Brain microvascular endothelial cell (primary cell): Measurements from ENCODE around the gene PIK3C2G.

ENCODE experiments used
- DNase-seq: peaks from one replicate; pipeline ENCODE4 v3.0.0-alpha.2; 2020
- H3K27ac ChIP-seq: fragments of 250-450 bp; sonication (Bioruptor Pico); 2 replicates; pipeline ENCODE4 v1.5.1; 2020; ENCODE audit warnings: mild to moderate bottlenecking, moderate library complexity
- H3K27me3 ChIP-seq: fragments of 250-450 bp; sonication (Bioruptor Pico); replicated peaks from 2 replicates; pipeline ENCODE4 v1.5.1; 2020; ENCODE audit warnings: mild to moderate bottlenecking
- H3K36me3 ChIP-seq: fragments of 250-450 bp; sonication (Bioruptor Pico); replicated peaks from 2 replicates; pipeline ENCODE4 v1.5.1; 2020; ENCODE audit warnings: mild to moderate bottlenecking
- H3K4me3 ChIP-seq: 2 replicates; pipeline ENCODE4 v1.5.1; 2011; ENCODE audit warnings: low read depth, mild to moderate bottlenecking, control low read depth, low read length, moderate library complexity
- in situ Hi-C: cut with HindIII; loops from 2 replicates; pipeline ENCODE4 v1.10.0; 2017; ENCODE audit warnings: low sequenced_read_pairs, low pct_ligation_motif_present
- TF ChIP-seq, protein P1 (sequence below): IDR thresholded peaks from 2 replicates; pipeline ENCODE4 v1.5.1; 2011; ENCODE audit warnings: low read depth, mild to moderate bottlenecking, moderate library complexity, low read length, control low read depth, inconsistent platforms; ENCODE audit errors: missing control alignments

The PIK3C2G gene

DNA sequence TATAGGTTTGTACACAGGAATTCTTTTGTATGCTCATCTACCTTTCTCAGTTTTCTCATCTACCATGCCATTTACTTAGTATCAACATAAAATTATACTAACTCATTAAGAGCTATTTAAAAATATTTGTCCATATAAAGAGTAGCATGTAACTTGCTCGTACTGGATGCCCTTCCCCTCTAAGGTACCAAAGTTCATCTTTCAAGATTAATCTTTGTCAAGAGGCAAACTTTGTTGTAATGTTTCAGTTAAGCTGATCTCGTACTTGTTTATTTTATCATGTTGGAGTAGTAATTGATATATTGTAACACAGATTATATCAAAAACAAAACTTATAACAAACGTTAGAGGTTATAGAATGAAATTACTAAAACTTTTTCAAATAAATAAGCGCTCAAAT is 128.5 kb downstream of the PIK3C2G start:
- TF ChIP-seq, protein P1, sequence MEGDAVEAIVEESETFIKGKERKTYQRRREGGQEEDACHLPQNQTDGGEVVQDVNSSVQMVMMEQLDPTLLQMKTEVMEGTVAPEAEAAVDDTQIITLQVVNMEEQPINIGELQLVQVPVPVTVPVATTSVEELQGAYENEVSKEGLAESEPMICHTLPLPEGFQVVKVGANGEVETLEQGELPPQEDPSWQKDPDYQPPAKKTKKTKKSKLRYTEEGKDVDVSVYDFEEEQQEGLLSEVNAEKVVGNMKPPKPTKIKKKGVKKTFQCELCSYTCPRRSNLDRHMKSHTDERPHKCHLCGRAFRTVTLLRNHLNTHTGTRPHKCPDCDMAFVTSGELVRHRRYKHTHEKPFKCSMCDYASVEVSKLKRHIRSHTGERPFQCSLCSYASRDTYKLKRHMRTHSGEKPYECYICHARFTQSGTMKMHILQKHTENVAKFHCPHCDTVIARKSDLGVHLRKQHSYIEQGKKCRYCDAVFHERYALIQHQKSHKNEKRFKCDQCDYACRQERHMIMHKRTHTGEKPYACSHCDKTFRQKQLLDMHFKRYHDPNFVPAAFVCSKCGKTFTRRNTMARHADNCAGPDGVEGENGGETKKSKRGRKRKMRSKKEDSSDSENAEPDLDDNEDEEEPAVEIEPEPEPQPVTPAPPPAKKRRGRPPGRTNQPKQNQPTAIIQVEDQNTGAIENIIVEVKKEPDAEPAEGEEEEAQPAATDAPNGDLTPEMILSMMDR, result no peak
- no peak overlapping the region for H3K4me3 ChIP-seq
- DNase-seq, result no peak
- H3K36me3 ChIP-seq, result no peaks in the 10 kb centered on the region
- no peak overlapping the region for H3K27ac ChIP-seq
- in situ Hi-C loops, result no loop called here
- H3K27me3 ChIP-seq, result no peaks in the 10 kb centered on the region

DNA sequence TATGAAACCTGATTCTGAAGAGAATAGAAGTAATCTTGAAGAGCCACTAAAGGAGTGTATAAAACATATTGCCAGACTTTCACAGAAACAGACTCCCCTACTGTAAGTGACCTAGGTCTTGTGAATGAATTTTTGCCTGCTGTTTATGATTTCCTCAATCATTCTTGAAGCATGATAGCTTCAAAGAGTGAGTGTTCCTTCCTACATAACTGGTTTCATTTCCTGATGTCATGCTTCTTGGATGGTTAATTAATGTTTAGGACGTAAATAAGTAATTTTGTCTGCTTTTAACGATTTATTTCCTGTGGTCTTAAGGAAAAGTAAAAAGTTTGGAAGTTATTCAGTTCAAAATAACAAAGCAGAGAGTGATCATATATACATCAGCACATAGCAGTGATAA is 129.8 kb downstream of the PIK3C2G start:
- no peak for DNase-seq
- Histone ChIP-seq H3K27me3 (no peaks in the 10 kb centered on the region), H3K27ac (no peak overlapping the region), H3K4me3 (no peak overlapping the region), H3K36me3 (no peaks in the 10 kb centered on the region)
- TF ChIP-seq, protein P1, result no peak
- in situ Hi-C loops, result no loop called here

DNA sequence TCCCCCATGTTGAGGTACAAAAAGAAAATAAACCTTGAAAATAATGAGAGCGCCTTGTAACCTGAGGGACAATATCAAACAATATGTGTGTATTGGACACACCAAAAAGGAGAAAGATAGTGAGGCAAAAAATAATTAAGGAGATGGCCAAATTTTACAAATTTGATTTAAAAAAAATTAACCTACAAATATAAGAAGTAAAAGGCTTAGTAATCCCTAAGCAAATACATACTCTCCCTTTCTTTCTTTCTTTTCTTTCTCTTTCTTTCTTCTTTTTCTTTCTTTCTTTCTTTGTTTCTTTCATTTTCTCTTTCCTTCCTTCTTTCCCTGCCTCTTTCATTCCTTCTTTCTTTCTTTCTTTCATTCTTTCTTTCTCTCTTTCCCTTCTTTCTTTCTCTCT is 133.4 kb downstream of the PIK3C2G start:
- Histone ChIP-seq H3K36me3 (no peaks in the 10 kb centered on the region), H3K4me3 (no peak overlapping the region), H3K27me3 (no peaks in the 10 kb centered on the region), H3K27ac (no peak overlapping the region)
- TF ChIP-seq, protein P1, result no peak
- in situ Hi-C loops, result no loop called here
- no peak for DNase-seq

DNA sequence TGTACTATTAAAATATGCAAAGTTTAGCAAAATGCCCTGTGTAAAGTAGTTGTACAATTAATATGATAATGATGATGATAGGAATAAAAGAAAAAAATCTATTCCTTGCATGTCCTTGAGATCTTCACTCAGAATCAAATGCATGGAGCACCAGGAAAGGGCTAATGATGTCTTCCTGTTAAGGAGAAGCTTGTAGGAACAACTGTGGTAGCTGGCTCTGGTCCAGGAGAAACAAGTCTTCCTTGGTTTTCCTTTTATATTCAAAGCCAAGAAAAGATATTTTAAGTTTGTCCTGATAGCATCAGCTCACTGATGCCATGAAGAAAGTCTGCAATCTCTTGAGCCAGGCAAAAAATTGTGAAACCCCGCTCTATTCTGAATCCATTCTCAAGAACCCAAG is 138.9 kb downstream of the PIK3C2G start:
- no peaks in the 10 kb centered on the region for H3K36me3 ChIP-seq
- no peak overlapping the region for H3K4me3 ChIP-seq
- TF ChIP-seq, protein P1, result no peak
- DNase-seq, result peak; percentile 54
- no peak overlapping the region for H3K27ac ChIP-seq
- H3K27me3 ChIP-seq, result no peaks in the 10 kb centered on the region
- in situ Hi-C loops, result no loop called here

DNA sequence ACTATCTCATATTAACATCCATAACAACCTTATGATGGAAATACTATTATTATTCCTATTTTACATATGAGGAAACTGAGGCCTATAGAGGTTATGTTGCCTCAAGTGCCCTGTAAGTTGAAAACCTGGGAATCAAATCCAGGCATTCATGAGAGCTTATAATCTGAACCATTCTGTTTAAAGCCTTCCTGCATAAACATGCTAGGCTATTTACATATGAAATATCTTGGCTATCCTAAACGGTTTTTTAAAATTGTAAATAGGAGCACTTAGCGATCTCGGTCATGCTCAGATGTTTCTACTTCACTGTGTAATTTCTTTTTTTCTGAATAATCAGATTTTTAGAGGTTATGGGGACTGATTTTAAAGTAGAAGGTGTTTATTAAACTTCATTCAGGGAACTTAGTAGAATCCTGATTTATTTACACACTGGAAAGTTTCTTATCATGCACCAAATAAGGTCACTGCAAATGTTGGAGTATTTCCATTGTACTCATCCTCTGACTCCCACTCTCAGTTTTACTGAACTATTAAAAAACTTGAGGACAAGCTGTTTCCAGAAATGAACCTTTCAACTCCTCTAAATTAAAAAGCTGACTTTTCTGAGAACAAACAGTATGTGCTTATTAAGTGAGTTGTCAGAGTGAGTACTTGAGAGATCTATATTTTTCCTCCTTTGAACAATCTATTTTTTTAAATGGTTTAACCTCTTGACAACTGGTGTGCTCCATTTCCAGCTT is 141.7 kb downstream of the PIK3C2G start:
- Histone ChIP-seq H3K4me3 (no peak overlapping the region), H3K36me3 (no peaks in the 10 kb centered on the region), H3K27me3 (no peaks in the 10 kb centered on the region), H3K27ac (no peak overlapping the region)
- in situ Hi-C loops, result no loop called here
- TF ChIP-seq, protein P1, result no peak
- no peak for DNase-seq

DNA sequence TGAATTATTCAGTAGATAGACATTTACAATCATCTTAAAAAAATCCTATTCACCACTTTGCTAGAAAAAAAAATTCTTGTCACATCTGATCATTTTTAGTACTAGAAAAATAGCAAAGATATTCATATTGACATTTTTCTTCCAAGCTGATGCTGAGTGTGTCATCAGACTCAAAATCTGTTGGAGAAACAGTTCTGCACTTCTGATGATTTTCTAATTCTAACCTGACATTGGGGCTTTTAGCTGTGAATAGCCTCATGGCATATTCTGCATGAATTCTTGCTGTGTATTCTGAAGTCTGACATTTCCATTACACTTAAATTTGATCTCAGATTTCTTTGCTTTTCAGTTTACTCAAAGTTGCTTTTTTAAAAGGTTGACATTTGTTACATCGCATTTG is 150.1 kb downstream of the PIK3C2G start:
- TF ChIP-seq, protein P1, result no peak
- Histone ChIP-seq H3K27me3 (no peaks in the 10 kb centered on the region), H3K27ac (no peak overlapping the region), H3K36me3 (no peaks in the 10 kb centered on the region), H3K4me3 (no peak overlapping the region)
- no peak for DNase-seq
- in situ Hi-C loops, result no loop called here
